ENCODE measurements around the gene SYT3. TPM values are rescaled to one million over a fixed set of nuclear protein-coding genes. Genes with fewer than 3 reads are reported as not detected.

The SYT3 gene
- polyA plus RNA-seq, 1 donor from 2014 or later = 14.8 TPM

GRCh38 chr19:50667759-50668231 is 28.1 kb upstream of the SYT3 start:
- Histone ChIP-seq H3F3A (ENCODE audit: insufficient read depth, low read length, poor library complexity, severe bottlenecking) (no peaks in the 10 kb centered on the region), H3K9me2 (ENCODE audit: insufficient read depth, low read length) (no peaks in the 10 kb centered on the region), H3K27me3 (ENCODE audit: insufficient read depth, low read depth, low read length) (peaks cover 14% of the 10 kb centered on the region), H4K20me1 (ENCODE audit: insufficient read depth) (no peaks in the 10 kb centered on the region), H3K9me3 (ENCODE audit: low read length) (no peaks in the 10 kb centered on the region), H3K4me3 (ENCODE audit: low read length) (no peak overlapping the region), H3K27ac (ENCODE audit: low read length) (no peak overlapping the region), H3K36me3 (ENCODE audit: insufficient read depth, low read length) (no peaks in the 10 kb centered on the region), H3K79me2 (replicated peaks; ENCODE audit: insufficient read depth, low read length) (no peaks in the 10 kb centered on the region), H3K4me2 (ENCODE audit: low read length) (no peak overlapping the region), H3K9ac (ENCODE audit: low read length) (no peak overlapping the region), H2AFZ (ENCODE audit: low read depth, low read length) (no peak overlapping the region)
- TF ChIP-seq EZH2 (IDR thresholded peaks at IDR 0.05; ENCODE audit: borderline replicate concordance, insufficient read depth, low read length, poor library complexity, severe bottlenecking) (no peak), SMC3 (conservative IDR thresholded peaks at IDR 0.05; ENCODE audit: poor library complexity) (no peak), RAD21 (conservative IDR thresholded peaks at IDR 0.05) (no peak), REST (IDR thresholded peaks at IDR 0.05; ENCODE audit: borderline replicate concordance) (no peak), POLR2AphosphoS5 (IDR thresholded peaks at IDR 0.05) (no peak), EP300 (conservative IDR thresholded peaks at IDR 0.05; ENCODE audit: poor library complexity, severe bottlenecking) (no peak), TAF1 (IDR thresholded peaks at IDR 0.05; ENCODE audit: low read depth) (no peak), CTCF (IDR thresholded peaks at IDR 0.05; ENCODE audit: poor library complexity, severe bottlenecking) (no peak), MXI1 (conservative IDR thresholded peaks at IDR 0.05; ENCODE audit: poor library complexity, severe bottlenecking) (no peak)

GRCh38 chr19:50667177-50667758 is 27.6 kb upstream of the SYT3 start:
- no peak for TF ChIP-seq POLR2AphosphoS5 (IDR thresholded peaks at IDR 0.05)
- TF ChIP-seq RAD21 (conservative IDR thresholded peaks at IDR 0.05) = no peak
- no peak for TF ChIP-seq REST (IDR thresholded peaks at IDR 0.05; ENCODE audit: borderline replicate concordance)
- TF ChIP-seq TAF1 (IDR thresholded peaks at IDR 0.05; ENCODE audit: low read depth) = no peak
- no peak for TF ChIP-seq EP300 (conservative IDR thresholded peaks at IDR 0.05; ENCODE audit: poor library complexity, severe bottlenecking)
- no peak for TF ChIP-seq CTCF (IDR thresholded peaks at IDR 0.05; ENCODE audit: poor library complexity, severe bottlenecking)
- TF ChIP-seq MXI1 (conservative IDR thresholded peaks at IDR 0.05; ENCODE audit: poor library complexity, severe bottlenecking) = no peak
- TF ChIP-seq EZH2 (IDR thresholded peaks at IDR 0.05; ENCODE audit: borderline replicate concordance, insufficient read depth, low read length, poor library complexity, severe bottlenecking) = no peak
- Histone ChIP-seq H3K36me3 (ENCODE audit: insufficient read depth, low read length) (no peaks in the 10 kb centered on the region), H3K4me3 (ENCODE audit: low read length) (no peak overlapping the region), H2AFZ (ENCODE audit: low read depth, low read length) (no peak overlapping the region), H3K9me2 (ENCODE audit: insufficient read depth, low read length) (no peaks in the 10 kb centered on the region), H3K9ac (ENCODE audit: low read length) (no peak overlapping the region), H3K9me3 (ENCODE audit: low read length) (no peaks in the 10 kb centered on the region), H3K27me3 (ENCODE audit: insufficient read depth, low read depth, low read length) (peaks cover 14% of the 10 kb centered on the region), H4K20me1 (ENCODE audit: insufficient read depth) (no peaks in the 10 kb centered on the region), H3K79me2 (replicated peaks; ENCODE audit: insufficient read depth, low read length) (no peaks in the 10 kb centered on the region), H3K4me2 (ENCODE audit: low read length) (no peak overlapping the region), H3K27ac (ENCODE audit: low read length) (no peak overlapping the region), H3F3A (ENCODE audit: insufficient read depth, low read length, poor library complexity, severe bottlenecking) (no peaks in the 10 kb centered on the region)
